HG03565 (cell line): Measurements from ENCODE around the gene GSG1.
"Not testable (repeated sequence)": the region's sequence is repeated elsewhere in the genome, so short reads cannot be mapped to it uniquely, and the experiment has no call there.

Experiments
- ATAC-seq: cut with Tn5 transposase; IDR thresholded peaks from one replicate; pipeline ENCODE4 v1.9.1; 2021; ENCODE audit warnings: mild to moderate bottlenecking, moderate library complexity; ENCODE audit not compliant: unreplicated experiment

The GSG1 gene

DNA sequence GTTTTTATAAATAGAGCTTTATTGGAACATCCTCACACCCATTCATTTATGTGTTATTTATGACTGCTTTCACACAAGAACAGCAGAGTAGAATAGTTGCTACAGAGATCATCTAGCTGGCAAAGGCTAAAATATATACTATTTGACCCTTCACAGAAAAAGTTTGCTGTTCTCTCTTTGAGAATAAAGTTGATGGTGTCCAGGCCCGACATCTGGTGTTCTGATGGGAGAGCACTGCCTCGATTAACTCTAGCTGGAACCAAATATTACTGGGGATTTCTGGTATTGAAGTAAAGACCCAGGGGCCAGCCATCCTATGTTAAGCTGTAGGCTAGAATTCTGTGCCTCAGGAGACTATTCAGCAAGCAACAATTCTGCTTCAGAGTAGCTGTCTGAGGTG is 37.5 kb downstream of the GSG1 start:
- no peak for ATAC-seq

DNA sequence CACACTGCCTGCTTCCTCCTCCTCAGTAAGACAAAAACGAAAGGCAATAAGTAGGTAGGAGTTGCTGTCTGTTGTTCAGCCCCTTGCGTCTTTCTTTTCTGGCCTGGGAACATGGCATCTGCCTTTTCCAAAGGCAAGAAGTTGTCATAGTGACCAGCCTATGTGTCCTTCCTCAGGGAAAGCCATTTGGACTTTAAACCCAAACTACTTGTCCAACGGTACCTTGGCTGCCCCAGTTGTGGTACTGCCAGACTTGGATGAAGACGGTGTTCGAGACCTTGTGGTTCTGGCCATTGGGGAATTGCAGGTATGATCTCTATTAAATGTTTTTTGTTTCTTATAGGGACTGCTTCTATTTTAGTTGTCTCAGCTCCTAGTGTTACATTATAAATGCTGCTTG is 40.8 kb downstream of the GSG1 start:
- no peak for ATAC-seq

DNA sequence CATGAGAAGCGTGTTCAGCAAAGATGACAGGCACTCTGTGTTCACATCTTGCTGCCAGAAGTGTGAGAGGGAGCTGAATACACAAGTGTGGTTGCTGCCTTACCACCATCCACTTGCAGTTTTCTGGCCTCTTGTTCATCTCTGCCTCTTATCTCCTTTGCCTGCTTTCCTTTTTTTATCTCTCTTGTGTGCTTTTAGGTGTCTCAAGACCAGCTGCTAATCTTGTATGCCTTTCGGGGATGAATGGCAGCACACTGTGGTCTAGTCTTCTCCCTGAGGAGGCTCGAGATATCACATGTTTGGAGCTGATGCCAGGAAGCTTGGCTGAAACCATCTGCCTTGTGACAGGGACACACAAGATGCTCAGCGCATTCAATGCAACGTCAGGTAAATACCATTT is 42.1 kb downstream of the GSG1 start:
- no peak for ATAC-seq

GRCh38 chr12:13060581-13060980 is 42.9 kb downstream of the GSG1 start:
- ATAC-seq: no peak

DNA sequence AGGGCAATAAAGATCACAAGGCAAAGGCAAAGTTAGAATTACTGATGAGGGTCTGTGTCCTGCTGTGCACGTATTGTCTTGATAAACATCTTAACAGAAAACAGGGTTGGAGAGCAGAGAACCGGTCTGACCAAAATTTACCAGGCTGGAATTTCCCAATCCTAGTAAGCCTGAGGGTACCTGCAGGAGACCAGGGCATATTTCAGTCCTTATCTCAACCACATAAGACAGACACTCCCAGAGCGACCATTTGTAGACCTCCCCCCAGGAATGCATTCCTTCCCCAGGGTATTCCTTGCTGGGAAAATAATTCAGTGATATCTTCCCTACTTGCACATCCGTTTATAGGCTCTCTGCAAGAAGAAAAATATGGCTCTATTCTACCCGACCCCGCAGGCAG is 49.9 kb downstream of the GSG1 start:
- ATAC-seq: not testable (repeated sequence)

GRCh38 chr12:13052421-13052820 is 51.0 kb downstream of the GSG1 start:
- ATAC-seq: no peak

DNA sequence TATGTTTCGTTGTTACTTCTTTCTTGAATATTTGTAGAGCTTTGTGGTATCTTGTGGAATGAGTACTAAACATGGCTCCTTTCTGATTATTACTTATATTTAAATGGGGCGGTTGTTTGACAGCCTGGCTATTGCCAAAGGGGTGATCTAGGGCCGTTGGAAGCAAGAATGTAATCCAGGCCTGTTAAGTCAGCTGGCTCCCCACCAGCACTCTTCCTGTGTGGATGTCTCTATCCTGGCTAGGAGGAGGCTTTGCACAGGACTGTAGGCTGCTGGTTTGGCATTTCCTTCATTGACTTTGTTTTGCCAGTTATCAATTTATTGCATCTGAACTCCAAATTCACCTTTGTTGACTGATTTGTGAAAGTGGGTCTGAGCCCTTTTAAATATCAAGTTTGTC is 53.7 kb downstream of the GSG1 start:
- ATAC-seq: no peak

GRCh38 chr12:13046964-13047363 is 56.5 kb downstream of the GSG1 start:
- peak; percentile 42 for ATAC-seq

DNA sequence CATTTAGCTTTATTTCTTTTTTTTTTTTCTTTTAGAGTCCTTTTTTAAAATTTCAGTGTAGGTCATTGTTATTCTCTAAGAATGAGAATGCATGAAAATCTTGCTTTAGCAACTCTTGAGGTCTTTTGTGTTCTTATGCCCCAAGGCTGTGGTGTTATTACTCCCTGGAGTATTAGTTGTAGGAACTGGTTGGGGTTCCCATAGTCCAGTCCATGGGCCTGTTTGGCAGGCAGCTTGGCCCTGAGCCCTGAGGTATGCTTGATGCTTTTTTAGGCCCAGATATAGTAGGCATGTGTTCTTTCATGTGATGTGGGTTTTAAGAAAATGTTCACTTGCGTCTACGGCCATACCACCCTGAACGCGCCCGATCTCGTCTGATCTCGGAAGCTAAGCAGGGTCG is 57.7 kb downstream of the GSG1 start:
- ATAC-seq: no peak

- no peak for ATAC-seq
These were observed 58.6 kb downstream of the GSG1 start for GRCh38 chr12:13044906-13045299.

- ATAC-seq: peak; percentile 76
These were observed 59.2 kb downstream of the GSG1 start, which contains the start of gene FAM234B for GRCh38 chr12:13044002-13044905. FAM234B (plus strand) TSS chr12:13044381; CDS start chr12:13044404, 23 bp downstream.

DNA sequence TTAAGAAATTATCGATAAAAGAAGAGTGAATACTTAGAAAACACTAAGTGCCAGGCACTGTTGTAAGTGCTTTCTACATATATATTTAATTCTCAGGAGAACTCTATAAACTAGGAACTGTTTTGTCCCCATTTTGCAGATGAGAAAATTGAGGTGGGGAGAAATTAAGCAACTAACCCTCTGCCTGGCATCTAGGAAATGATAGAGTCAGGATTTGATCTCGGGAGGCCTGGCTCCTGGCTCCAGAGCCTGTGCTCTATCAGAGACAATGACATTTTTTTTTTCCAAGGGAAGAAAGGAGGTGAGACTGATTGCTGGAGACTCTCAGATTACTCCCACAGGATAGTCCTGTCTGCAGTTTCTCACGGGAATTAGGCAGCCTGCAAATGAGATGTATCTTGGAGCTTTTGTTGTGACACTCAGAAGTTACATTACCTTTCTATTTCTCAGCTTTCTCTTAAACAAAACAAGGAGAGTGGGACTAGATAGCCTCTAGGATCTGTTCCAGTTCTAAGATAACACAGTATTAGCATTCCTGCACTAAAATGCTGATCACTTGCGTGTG is 60.7 kb downstream of the GSG1 start:
- ATAC-seq: no peak

GRCh38 chr12:13041224-13041623 is 62.2 kb downstream of the GSG1 start:
- ATAC-seq: no peak

- ATAC-seq: no peak
These were observed 64.0 kb downstream of the GSG1 start for GRCh38 chr12:13039328-13039956.

DNA sequence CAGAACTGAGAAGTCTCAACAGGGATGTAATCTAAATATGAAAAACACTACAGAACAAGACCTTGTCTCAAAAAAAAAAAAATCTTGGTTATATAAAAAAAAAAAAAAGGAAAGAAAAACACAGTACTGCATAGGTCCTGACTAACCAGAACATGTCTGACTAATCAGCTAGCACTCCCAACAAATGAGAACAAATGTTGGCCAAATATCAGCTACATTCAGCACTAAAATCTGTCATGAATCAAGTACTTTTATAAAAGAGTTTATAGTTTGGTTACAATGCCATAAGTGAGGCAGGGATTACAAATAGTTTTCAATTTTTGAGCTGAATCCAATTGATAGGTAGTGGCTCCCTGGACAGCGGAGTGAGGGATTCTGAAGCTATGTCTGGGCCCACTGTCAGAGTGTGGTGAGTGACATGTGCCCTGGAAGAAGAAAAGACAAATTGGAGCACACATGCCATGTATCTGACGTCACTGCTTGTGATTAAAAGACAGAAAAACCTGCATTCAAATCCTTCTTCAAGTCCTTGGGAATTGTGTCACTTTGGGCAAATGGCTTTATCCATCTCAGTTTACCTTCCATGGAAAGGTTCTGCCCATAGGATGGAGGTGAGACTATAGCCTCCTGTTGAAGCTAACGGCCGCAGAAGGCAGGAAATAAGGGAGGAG is 64.8 kb downstream of the GSG1 start:
- ATAC-seq: no peak

- no peak for ATAC-seq
These were observed 66.6 kb downstream of the GSG1 start for GRCh38 chr12:13036881-13037280.

DNA sequence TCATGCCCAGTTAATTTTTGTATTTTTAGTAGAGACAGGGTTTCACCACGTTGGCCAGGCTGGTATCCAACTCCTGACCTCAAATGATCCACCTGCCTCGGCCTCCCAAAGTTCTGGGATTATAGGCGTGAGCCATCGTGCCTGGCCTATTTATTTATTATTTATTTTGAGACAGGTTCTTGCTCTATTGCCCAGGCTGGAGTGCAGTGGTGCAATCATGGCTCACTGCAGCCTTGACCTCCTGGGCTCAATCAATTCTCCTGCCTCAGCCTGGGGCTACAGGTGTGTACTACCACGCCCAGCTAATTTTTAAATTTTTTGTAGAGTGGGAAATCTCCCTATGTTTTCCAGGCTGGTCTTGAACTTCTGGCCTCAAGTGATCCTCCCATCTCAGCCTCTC is 68.1 kb downstream of the GSG1 start:
- not testable (repeated sequence) for ATAC-seq
